ENCODE data around the gene FGD2.

FGD2 gene

GRCh38 chr6:37062424-37062823 lies 57.0 kb downstream of the FGD2 start:
- no peak for DNase-seq

DNA sequence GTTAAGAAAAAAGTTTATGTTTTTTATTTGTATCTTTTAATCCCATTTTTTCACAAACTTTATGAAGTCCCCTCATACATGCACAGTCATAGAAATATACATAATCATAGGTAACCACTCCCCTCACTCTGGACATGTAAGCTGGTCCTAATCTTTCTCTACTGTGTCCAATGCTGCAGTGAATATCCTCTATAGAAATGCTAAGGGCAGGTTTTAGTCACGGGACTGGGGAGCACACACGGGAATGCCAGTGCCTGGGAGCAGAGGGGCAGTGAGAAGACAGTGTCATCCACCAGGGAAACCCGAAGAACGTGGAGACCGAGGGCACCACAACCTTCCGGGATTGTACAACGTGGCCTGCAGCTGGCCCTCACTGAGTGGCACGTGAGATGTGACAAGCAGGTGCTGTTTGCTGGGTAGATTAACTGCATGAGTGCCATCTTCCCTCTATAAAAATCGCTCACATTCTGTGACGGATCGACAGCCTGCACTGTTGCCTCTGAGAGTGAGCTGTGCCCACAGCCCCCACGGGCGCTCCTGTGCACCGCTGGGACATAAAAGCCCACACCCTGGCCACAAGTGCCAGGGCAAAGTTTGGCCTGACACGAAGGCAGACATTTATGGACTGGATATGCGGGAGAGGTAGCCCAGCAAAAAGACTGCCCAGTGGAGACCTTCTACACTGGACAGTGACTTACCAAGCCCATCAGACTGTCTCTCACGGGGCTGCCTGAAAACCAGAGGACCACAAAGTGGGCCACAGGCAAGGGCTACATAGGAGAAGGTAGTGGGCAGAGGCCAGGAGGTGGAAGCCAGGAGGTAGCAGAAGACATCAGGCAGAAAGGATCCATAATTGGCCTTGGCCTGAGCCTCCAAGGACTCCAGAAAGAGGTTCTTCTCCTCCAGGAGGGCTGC lies 63.2 kb downstream of the FGD2 start:
- no peak for DNase-seq

DNA sequence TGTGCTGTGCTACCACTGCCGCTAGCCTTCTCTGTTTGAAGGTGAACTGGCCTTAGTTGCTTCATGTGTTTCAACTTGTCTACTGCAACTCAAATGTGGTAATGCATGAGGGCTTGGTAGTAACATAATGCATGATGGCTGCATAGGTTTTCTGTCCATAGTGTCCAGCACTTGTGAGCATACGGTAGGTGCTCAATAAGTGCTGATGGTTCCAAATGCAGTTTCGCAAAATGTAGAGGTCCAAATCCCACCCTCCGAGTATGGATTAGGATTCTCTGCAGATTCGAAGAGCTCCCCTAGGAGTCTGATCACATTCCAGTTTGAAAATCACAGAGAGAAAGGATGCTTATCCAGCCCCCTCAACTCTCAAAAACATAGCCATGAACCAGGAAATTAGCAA lies 64.2 kb downstream of the FGD2 start:
- DNase-seq = no peak

GRCh38 chr6:37072526-37072925 lies 67.1 kb downstream of the FGD2 start:
- no peak for DNase-seq

- no peak for DNase-seq
These were observed 68.8 kb downstream of the FGD2 start for GRCh38 chr6:37074053-37074827.

- no peak for DNase-seq
These were observed 71.9 kb downstream of the FGD2 start for GRCh38 chr6:37077191-37077904.

- peak; percentile 98 for DNase-seq
These were observed 72.4 kb downstream of the FGD2 start for GRCh38 chr6:37077905-37078296.
